Liver (tissue), 9 donors: ENCODE data around the gene GPATCH2. TPM values are rescaled to one million over a fixed set of nuclear protein-coding genes. Genes with fewer than 3 reads are reported as not detected.

Experiments
- DNase-seq: peaks from one replicate; pipeline ENCODE4 v3.0.0-alpha.2; 2017; ENCODE audit warnings: low spot score
- H3K27ac ChIP-seq, 2 donors: one replicate each; pipeline ENCODE4 v1.7.0; 2013; ENCODE audit warnings: inconsistent platforms in 2 of 2, low read length in 2 of 2, control low read depth in 1 of 2, low read depth in 1 of 2, mild to moderate bottlenecking in 1 of 2
- H3K27me3 ChIP-seq, 4 donors: one replicate each; pipeline versions ENCODE4 v1.6.1 to v1.7.0; 2013; ENCODE audit warnings: low read length in 3 of 4, inconsistent platforms in 1 of 4, mild to moderate bottlenecking in 1 of 4, moderate library complexity in 1 of 4; ENCODE audit not compliant: control insufficient read depth in 4 of 4, insufficient read depth in 4 of 4
- H3K36me3 ChIP-seq, 4 donors: one replicate each; pipeline versions ENCODE4 v1.6.1 to v1.7.0; 2013; ENCODE audit warnings: low read length in 3 of 4, mild to moderate bottlenecking in 3 of 4, low read depth in 1 of 4, moderate library complexity in 1 of 4; ENCODE audit not compliant: control insufficient read depth in 4 of 4, insufficient read depth in 3 of 4
- H3K4me1 ChIP-seq, 4 donors: one replicate each; pipeline versions ENCODE4 v1.6.1 to v1.7.0; 2013; ENCODE audit warnings: low read length in 3 of 4, mild to moderate bottlenecking in 3 of 4, moderate library complexity in 1 of 4; ENCODE audit not compliant: control insufficient read depth in 4 of 4, insufficient read depth in 4 of 4
- H3K4me3 ChIP-seq, 3 donors: one replicate each; pipeline versions ENCODE4 v1.6.1 to v1.7.0; 2013; ENCODE audit warnings: low read length in 3 of 3, control low read depth in 1 of 3, low read depth in 1 of 3, mild to moderate bottlenecking in 1 of 3
- H3K9ac ChIP-seq, 2 donors: one replicate each; pipeline ENCODE4 v1.7.0; 2013; ENCODE audit warnings: low read length in 2 of 2, mild to moderate bottlenecking in 2 of 2, moderate library complexity in 2 of 2, control low read depth in 1 of 2, low read depth in 1 of 2
- H3K9me3 ChIP-seq, 4 donors: one replicate each; pipeline versions ENCODE4 v1.6.1 to v1.7.0; 2013; ENCODE audit warnings: low read length in 3 of 4; ENCODE audit not compliant: control insufficient read depth in 4 of 4
- EGR1 ChIP-seq, 2 donors: IDR thresholded peaks; 2 replicates each; pipeline ENCODE4 v1.6.1; 2016 to 2018; ENCODE audit warnings: antibody characterized with exemption in 2 of 2, low read depth in 2 of 2
- FOXA1 ChIP-seq: IDR thresholded peaks from 2 replicates; pipeline ENCODE4 v1.6.1; 2016; ENCODE audit warnings: antibody characterized with exemption
- FOXA2 ChIP-seq: IDR thresholded peaks from 2 replicates; pipeline ENCODE4 v1.6.1; 2016; ENCODE audit warnings: antibody characterized with exemption
- GABPA ChIP-seq, 2 donors: IDR thresholded peaks in 1 of 2; conservative IDR thresholded peaks in 1 of 2; 2 replicates each; pipeline ENCODE4 v1.6.1; 2016; ENCODE audit warnings: antibody characterized with exemption in 2 of 2, mild to moderate bottlenecking in 1 of 2, moderate library complexity in 1 of 2
- HNF4A ChIP-seq, 2 donors: conservative IDR thresholded peaks; 2 replicates each; pipeline ENCODE4 v1.6.1; 2016; ENCODE audit warnings: antibody characterized with exemption in 2 of 2, mild to moderate bottlenecking in 2 of 2
- HNF4G ChIP-seq: IDR thresholded peaks from 2 replicates; pipeline ENCODE4 v1.6.1; 2016; ENCODE audit warnings: antibody characterized with exemption
- JUND ChIP-seq, 2 donors: IDR thresholded peaks; 2 replicates each; pipeline ENCODE4 v1.6.1; 2016; ENCODE audit warnings: antibody characterized with exemption in 2 of 2
- NR2F2 ChIP-seq: IDR thresholded peaks from 2 replicates; pipeline ENCODE4 v1.6.1; 2016; ENCODE audit warnings: antibody characterized with exemption
- RAD21 ChIP-seq, 2 donors: IDR thresholded peaks; 2 replicates each; pipeline ENCODE4 v1.6.1; 2016; ENCODE audit warnings: antibody characterized with exemption in 2 of 2, mild to moderate bottlenecking in 2 of 2
- RXRA ChIP-seq, 2 donors: IDR thresholded peaks; 2 replicates each; pipeline ENCODE4 v1.6.1; 2017 to 2018; ENCODE audit warnings: antibody characterized with exemption in 2 of 2, mild to moderate bottlenecking in 1 of 2
- SP1 ChIP-seq: IDR thresholded peaks from 2 replicates; pipeline ENCODE4 v1.6.1; 2018; ENCODE audit warnings: antibody characterized with exemption, mild to moderate bottlenecking
- TAF1 ChIP-seq: conservative IDR thresholded peaks from 2 replicates; pipeline ENCODE4 v1.6.1; 2016; ENCODE audit warnings: antibody characterized with exemption, mild to moderate bottlenecking
- YY1 ChIP-seq: IDR thresholded peaks from 2 replicates; pipeline ENCODE4 v1.6.1; 2016; ENCODE audit warnings: antibody characterized with exemption, mild to moderate bottlenecking
- WGBS: extraction: QIAGEN DNeasy Blood & Tissue Kit; methylation state at CpG from one replicate; pipeline ENCODE4 v1.1.7; 2013; 5-methylcytosine and 5-hydroxymethylcytosine counted together
- polyA plus RNA-seq, 2 donors: library from polyadenylated mRNA; stranded (reverse) in 1 of 2; unstranded in 1 of 2; fragments of 200-250 nt in 1 of 2; fragments of >200 nt in 1 of 2; fragmentation: Nextera tagmentation in 1 of 2; extraction: Ambion mirVana in 1 of 2; gene quantifications; one replicate each; pipeline versions ENCODE4 v1.2.1 to v1.2.3, GENCODE V29; 2013 to 2015
- total RNA-seq, 2 donors: library from RNA; depleted of rRNA; stranded (reverse); fragments of >200 nt; gene quantifications; one replicate each; pipeline ENCODE4 v1.2.3, GENCODE V29; 2014
- TF ChIP-seq, protein P1 (sequence below): IDR thresholded peaks from 2 replicates; pipeline ENCODE4 v1.6.1; 2016; ENCODE audit warnings: antibody characterized with exemption
- TF ChIP-seq, protein P2 (sequence below): IDR thresholded peaks from 2 replicates; pipeline ENCODE4 v1.6.1; 2016; ENCODE audit warnings: antibody characterized with exemption
- TF ChIP-seq, protein P3 (sequence below): fragments of 150-350 bp; IDR thresholded peaks from 2 replicates; pipeline ENCODE4 v1.5.1; 2017; ENCODE audit warnings: improper control_type of control experiment, low read depth, low read length; ENCODE audit not compliant: missing input control
- TF ChIP-seq, protein P4 (sequence below): IDR thresholded peaks from 2 replicates; pipeline ENCODE4 v1.6.1; 2016; ENCODE audit warnings: antibody characterized with exemption
- TF ChIP-seq, protein P5 (sequence below): IDR thresholded peaks from 2 replicates; pipeline ENCODE4 v1.6.1; 2016; ENCODE audit warnings: antibody characterized with exemption, mild to moderate bottlenecking
- donor health status: healthy.
- donor health status: healthy.
- donor health status: healthy.
- donor health status: healthy.
- donor health status: healthy.

GPATCH2 gene
- total and polyA plus RNA-seq, 4 donors, result 1.6 to 11.2 (median 5.8) TPM

DNA sequence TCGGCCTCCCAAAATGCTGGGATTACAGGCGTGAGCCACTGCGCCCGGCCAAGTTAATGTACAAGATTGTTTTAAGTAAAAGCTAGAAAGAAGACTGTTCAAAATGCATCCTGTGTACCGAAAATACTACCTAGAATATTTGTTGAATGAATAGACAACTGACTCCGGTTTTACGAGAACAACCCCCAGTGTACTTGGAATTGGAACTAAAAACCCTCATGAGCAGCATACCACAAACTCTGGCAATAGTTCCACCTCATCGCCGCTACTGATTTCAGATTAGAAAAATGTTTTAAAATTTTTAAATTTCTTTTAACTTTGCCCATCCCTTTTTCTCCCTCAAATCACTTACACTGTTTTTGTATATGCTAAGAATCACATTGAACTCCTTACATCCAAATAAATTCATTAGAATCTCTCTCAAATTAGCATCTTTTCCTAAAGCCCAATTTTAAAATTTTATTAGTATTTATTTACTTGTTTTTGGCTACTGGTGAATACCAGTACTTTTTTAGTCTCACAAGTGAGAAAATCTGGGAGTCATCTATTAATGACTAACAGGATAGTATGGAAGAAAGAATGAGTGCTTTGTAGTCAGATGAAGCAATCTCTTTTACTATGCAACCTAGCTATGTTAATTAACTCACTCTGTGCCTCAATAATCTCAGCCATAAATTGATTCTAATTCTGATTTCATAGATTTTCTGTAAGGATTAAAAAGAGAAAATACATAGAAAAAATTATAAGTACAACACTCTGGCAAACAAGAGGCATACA lies 95.1 kb downstream of the GPATCH2 start:
- Histone ChIP-seq H3K36me3 (no peaks in the 10 kb centered on the region), H3K4me3 (no peak overlapping the region), H3K9me3 (no peaks in the 10 kb centered on the region), H3K27me3 (no peaks in the 10 kb centered on the region), H3K27ac (no peak overlapping the region), H3K4me1 (no peaks in the 10 kb centered on the region), H3K9ac (no peak overlapping the region)
- DNase-seq, result no peak
- 97% methylated on average over 9 of the region's 9 CpGs for WGBS
- TF ChIP-seq JUND (IDR thresholded peaks at IDR 0.05) (no peak), EGR1 (IDR thresholded peaks at IDR 0.05; ENCODE audit: low read depth in 2 of 2) (no peak), HNF4G (no peak), RXRA (IDR thresholded peaks at IDR 0.05) (no peak), GABPA (IDR thresholded peaks at IDR 0.05 in 1 of 2, conservative IDR thresholded peaks at IDR 0.05 in 1 of 2) (no peak), YY1 (no peak), FOXA2 (no peak), HNF4A (conservative IDR thresholded peaks at IDR 0.05) (no peak), SP1 (no peak), FOXA1 (no peak), RAD21 (IDR thresholded peaks at IDR 0.05) (no peak), NR2F2 (no peak), TAF1 (no peak)
- TF ChIP-seq, protein P1, sequence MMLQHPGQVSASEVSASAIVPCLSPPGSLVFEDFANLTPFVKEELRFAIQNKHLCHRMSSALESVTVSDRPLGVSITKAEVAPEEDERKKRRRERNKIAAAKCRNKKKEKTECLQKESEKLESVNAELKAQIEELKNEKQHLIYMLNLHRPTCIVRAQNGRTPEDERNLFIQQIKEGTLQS, result no peak
- TF ChIP-seq, protein P2, sequence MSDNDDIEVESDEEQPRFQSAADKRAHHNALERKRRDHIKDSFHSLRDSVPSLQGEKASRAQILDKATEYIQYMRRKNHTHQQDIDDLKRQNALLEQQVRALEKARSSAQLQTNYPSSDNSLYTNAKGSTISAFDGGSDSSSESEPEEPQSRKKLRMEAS, result no peak
- TF ChIP-seq, protein P3, sequence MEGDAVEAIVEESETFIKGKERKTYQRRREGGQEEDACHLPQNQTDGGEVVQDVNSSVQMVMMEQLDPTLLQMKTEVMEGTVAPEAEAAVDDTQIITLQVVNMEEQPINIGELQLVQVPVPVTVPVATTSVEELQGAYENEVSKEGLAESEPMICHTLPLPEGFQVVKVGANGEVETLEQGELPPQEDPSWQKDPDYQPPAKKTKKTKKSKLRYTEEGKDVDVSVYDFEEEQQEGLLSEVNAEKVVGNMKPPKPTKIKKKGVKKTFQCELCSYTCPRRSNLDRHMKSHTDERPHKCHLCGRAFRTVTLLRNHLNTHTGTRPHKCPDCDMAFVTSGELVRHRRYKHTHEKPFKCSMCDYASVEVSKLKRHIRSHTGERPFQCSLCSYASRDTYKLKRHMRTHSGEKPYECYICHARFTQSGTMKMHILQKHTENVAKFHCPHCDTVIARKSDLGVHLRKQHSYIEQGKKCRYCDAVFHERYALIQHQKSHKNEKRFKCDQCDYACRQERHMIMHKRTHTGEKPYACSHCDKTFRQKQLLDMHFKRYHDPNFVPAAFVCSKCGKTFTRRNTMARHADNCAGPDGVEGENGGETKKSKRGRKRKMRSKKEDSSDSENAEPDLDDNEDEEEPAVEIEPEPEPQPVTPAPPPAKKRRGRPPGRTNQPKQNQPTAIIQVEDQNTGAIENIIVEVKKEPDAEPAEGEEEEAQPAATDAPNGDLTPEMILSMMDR, result no peak
- TF ChIP-seq, protein P4, sequence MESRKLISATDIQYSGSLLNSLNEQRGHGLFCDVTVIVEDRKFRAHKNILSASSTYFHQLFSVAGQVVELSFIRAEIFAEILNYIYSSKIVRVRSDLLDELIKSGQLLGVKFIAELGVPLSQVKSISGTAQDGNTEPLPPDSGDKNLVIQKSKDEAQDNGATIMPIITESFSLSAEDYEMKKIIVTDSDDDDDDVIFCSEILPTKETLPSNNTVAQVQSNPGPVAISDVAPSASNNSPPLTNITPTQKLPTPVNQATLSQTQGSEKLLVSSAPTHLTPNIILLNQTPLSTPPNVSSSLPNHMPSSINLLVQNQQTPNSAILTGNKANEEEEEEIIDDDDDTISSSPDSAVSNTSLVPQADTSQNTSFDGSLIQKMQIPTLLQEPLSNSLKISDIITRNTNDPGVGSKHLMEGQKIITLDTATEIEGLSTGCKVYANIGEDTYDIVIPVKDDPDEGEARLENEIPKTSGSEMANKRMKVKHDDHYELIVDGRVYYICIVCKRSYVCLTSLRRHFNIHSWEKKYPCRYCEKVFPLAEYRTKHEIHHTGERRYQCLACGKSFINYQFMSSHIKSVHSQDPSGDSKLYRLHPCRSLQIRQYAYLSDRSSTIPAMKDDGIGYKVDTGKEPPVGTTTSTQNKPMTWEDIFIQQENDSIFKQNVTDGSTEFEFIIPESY, result no peak
- TF ChIP-seq, protein P5, sequence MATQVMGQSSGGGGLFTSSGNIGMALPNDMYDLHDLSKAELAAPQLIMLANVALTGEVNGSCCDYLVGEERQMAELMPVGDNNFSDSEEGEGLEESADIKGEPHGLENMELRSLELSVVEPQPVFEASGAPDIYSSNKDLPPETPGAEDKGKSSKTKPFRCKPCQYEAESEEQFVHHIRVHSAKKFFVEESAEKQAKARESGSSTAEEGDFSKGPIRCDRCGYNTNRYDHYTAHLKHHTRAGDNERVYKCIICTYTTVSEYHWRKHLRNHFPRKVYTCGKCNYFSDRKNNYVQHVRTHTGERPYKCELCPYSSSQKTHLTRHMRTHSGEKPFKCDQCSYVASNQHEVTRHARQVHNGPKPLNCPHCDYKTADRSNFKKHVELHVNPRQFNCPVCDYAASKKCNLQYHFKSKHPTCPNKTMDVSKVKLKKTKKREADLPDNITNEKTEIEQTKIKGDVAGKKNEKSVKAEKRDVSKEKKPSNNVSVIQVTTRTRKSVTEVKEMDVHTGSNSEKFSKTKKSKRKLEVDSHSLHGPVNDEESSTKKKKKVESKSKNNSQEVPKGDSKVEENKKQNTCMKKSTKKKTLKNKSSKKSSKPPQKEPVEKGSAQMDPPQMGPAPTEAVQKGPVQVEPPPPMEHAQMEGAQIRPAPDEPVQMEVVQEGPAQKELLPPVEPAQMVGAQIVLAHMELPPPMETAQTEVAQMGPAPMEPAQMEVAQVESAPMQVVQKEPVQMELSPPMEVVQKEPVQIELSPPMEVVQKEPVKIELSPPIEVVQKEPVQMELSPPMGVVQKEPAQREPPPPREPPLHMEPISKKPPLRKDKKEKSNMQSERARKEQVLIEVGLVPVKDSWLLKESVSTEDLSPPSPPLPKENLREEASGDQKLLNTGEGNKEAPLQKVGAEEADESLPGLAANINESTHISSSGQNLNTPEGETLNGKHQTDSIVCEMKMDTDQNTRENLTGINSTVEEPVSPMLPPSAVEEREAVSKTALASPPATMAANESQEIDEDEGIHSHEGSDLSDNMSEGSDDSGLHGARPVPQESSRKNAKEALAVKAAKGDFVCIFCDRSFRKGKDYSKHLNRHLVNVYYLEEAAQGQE, result no peak
